Measurements from ENCODE around the gene KIF24.

KIF24 gene

GRCh38 chr9:34349324-34349723, 20.3 kb upstream of the KIF24 start:
- no peak overlapping the region for H3K27ac ChIP-seq
- H3K36me3 ChIP-seq = peaks cover 19% of the 10 kb centered on the region
- H3K4me1 ChIP-seq (ENCODE audit: control insufficient read depth in 1 of 2, insufficient read depth in 1 of 2, low read depth in 1 of 2, low read length in 1 of 2) = peaks cover 3 to 6% of the 10 kb centered on the region in 2 experiments
- no peaks in the 10 kb centered on the region for H3K9me3 ChIP-seq
- H3K27me3 ChIP-seq = no peaks in the 10 kb centered on the region
- H3K4me3 ChIP-seq (ENCODE audit: low read depth in 1 of 2, low read length in 1 of 2) = no peak overlapping the region
- TF ChIP-seq CTCF (IDR thresholded peaks at IDR 0.05) = no peak

- Histone ChIP-seq H3K9me3 (no peaks in the 10 kb centered on the region), H3K36me3 (peaks cover 34% of the 10 kb centered on the region), H3K4me1 (ENCODE audit: control insufficient read depth in 1 of 2, insufficient read depth in 1 of 2, low read depth in 1 of 2, low read length in 1 of 2) (peaks cover 3 to 6% of the 10 kb centered on the region in 2 experiments), H3K4me3 (ENCODE audit: low read depth in 1 of 2, low read length in 1 of 2) (no peak overlapping the region), H3K27ac (no peak overlapping the region), H3K27me3 (no peaks in the 10 kb centered on the region)
- TF ChIP-seq CTCF (IDR thresholded peaks at IDR 0.05) = no peak
Measured at GRCh38 chr9:34347800-34348158, 18.7 kb upstream of the KIF24 start.

- no peak for TF ChIP-seq CTCF (IDR thresholded peaks at IDR 0.05)
- peaks cover 41% of the 10 kb centered on the region for H3K36me3 ChIP-seq
- H3K27ac ChIP-seq = no peak overlapping the region
- no peak overlapping the region for H3K4me3 ChIP-seq (ENCODE audit: low read depth in 1 of 2, low read length in 1 of 2)
- peaks cover 3 to 6% of the 10 kb centered on the region in 2 experiments for H3K4me1 ChIP-seq (ENCODE audit: control insufficient read depth in 1 of 2, insufficient read depth in 1 of 2, low read depth in 1 of 2, low read length in 1 of 2)
- H3K9me3 ChIP-seq = no peaks in the 10 kb centered on the region
- H3K27me3 ChIP-seq = no peaks in the 10 kb centered on the region
Measured at GRCh38 chr9:34346873-34347799, 18.1 kb upstream of the KIF24 start.

GRCh38 chr9:34343605-34344004, 14.5 kb upstream of the KIF24 start:
- H3K4me1 ChIP-seq (ENCODE audit: control insufficient read depth in 1 of 2, insufficient read depth in 1 of 2, low read depth in 1 of 2, low read length in 1 of 2) = peaks cover 3 to 5% of the 10 kb centered on the region in 2 experiments
- TF ChIP-seq CTCF (IDR thresholded peaks at IDR 0.05) = no peak
- peaks cover 76% of the 10 kb centered on the region for H3K36me3 ChIP-seq

GRCh38 chr9:34343090-34343489, 14.0 kb upstream of the KIF24 start:
- TF ChIP-seq CTCF (IDR thresholded peaks at IDR 0.05) = no peak
- Histone ChIP-seq H3K27ac (no peak overlapping the region), H3K4me1 (ENCODE audit: control insufficient read depth in 1 of 2, insufficient read depth in 1 of 2, low read depth in 1 of 2, low read length in 1 of 2) (no peaks in the 10 kb centered on the region), H3K9me3 (no peaks in the 10 kb centered on the region), H3K4me3 (ENCODE audit: low read depth in 1 of 2, low read length in 1 of 2) (no peak overlapping the region), H3K27me3 (no peaks in the 10 kb centered on the region), H3K36me3 (peaks cover 78% of the 10 kb centered on the region)

More at GRCh38 chr9:34343605-34344004, 14.5 kb upstream of the KIF24 start:
- Histone ChIP-seq H3K27ac (no peak overlapping the region), H3K4me3 (ENCODE audit: low read depth in 1 of 2, low read length in 1 of 2) (no peak overlapping the region), H3K27me3 (no peaks in the 10 kb centered on the region), H3K9me3 (no peaks in the 10 kb centered on the region)

Data from neutrophil (primary cell).